Endothelial cell of umbilical vein (primary cell): Measurements from ENCODE around the gene KCTD13. TPM values are rescaled to one million over a fixed set of nuclear protein-coding genes. Genes with fewer than 3 reads are reported as not detected.
"Not testable (repeated sequence)": the region's sequence is repeated elsewhere in the genome, so short reads cannot be mapped to it uniquely, and the experiment has no call there.

Source experiments
- BruUV-seq: library from RNA; stranded (reverse); fragments of 400-500 nt; replicated peaks from 2 replicates; lab custom pipeline; 2021; lab: Mats Ljungman, UMichigan
- CTCF ChIA-PET: fragments of 300-600, 350-600 bp; sonication (Branson Sonifier 250); formaldehyde crosslinking; loops from one replicate; lab custom pipeline; 2021; ENCODE audit warnings: antibody characterized with exemption, inconsistent platforms; lab: Charles Lee
- POLR2A ChIA-PET: fragments of 300-600, 350-600 bp; sonication (Branson Sonifier 250); formaldehyde crosslinking; loops from one replicate; lab custom pipeline; 2021; ENCODE audit warnings: antibody characterized with exemption, inconsistent platforms; lab: Charles Lee
- DNase-seq: peaks from one replicate; pipeline ENCODE4 v3.0.0-alpha.2; 2011; ENCODE audit warnings: low read depth, low spot score
- FAIRE-seq: peaks from 2 replicates; lab custom pipeline; 2011; peaks lifted over from hg19 to GRCh38; lab: Jason Lieb, UNC
- H2AFZ ChIP-seq: 2 replicates; pipeline ENCODE4 v1.6.0; 2012; ENCODE audit warnings: low read depth, low read length, control low read depth, inconsistent platforms
- H3K27ac ChIP-seq: 2 replicates; pipeline ENCODE4 v1.5.1; 2011; ENCODE audit warnings: low read depth, mild to moderate bottlenecking, control low read depth, low read length, moderate library complexity; ENCODE audit not compliant: insufficient read depth
- H3K27me3 ChIP-seq, 2 experiments: 2 replicates each; pipeline versions ENCODE4 v1.6.0 to v1.6.1; 2011; ENCODE audit warnings: low read length in 2 of 2, mixed read lengths in 1 of 2; ENCODE audit not compliant: control insufficient read depth in 2 of 2, insufficient read depth in 2 of 2
- H3K36me3 ChIP-seq, 2 experiments: 2 replicates in 1 of 2; 3 replicates in 1 of 2; pipeline ENCODE4 v1.5.1; 2011; ENCODE audit warnings: low read length in 2 of 2, mild to moderate bottlenecking in 1 of 2, moderate library complexity in 1 of 2; ENCODE audit not compliant: control insufficient read depth in 2 of 2, insufficient read depth in 2 of 2; ENCODE audit errors: extremely low read depth in 1 of 2
- H3K4me1 ChIP-seq: 3 replicates; pipeline ENCODE4 v1.5.1; 2011; ENCODE audit warnings: mild to moderate bottlenecking, low read length; ENCODE audit not compliant: control insufficient read depth, insufficient read depth; ENCODE audit errors: extremely low read depth
- H3K4me2 ChIP-seq: 2 replicates; pipeline ENCODE4 v1.6.1; 2011; ENCODE audit warnings: low read length, control low read depth, mixed read lengths; ENCODE audit not compliant: insufficient read depth
- H3K4me3 ChIP-seq, 3 experiments: fragments of 200-600 bp in 1 of 3; sonication (generic), shearing (Covaris generic) in 1 of 3; replicated peaks in 1 of 3; 2 replicates each; pipeline ENCODE4 v1.5.1; 2011 to 2016; ENCODE audit warnings: control low read depth in 3 of 3, low read length in 3 of 3, mild to moderate bottlenecking in 2 of 3, inconsistent platforms in 1 of 3, low read depth in 1 of 3, moderate library complexity in 1 of 3; ENCODE audit not compliant: insufficient read depth in 1 of 3
- H3K79me2 ChIP-seq: 2 replicates; pipeline ENCODE4 v1.6.0; 2012; ENCODE audit warnings: low read length, inconsistent platforms; ENCODE audit not compliant: control insufficient read depth, insufficient read depth
- H3K9ac ChIP-seq: replicated peaks from 2 replicates; pipeline ENCODE3; 2011; ENCODE audit warnings: low read length, control low read depth; ENCODE audit not compliant: insufficient read depth; ENCODE audit errors: extremely low read depth
- H3K9me1 ChIP-seq: replicated peaks from 3 replicates; pipeline ENCODE4 v1.6.0; 2011; ENCODE audit warnings: mild to moderate bottlenecking, low read length; ENCODE audit not compliant: control insufficient read depth, insufficient read depth; ENCODE audit errors: extremely low read depth
- H3K9me3 ChIP-seq: replicated peaks from 2 replicates; pipeline ENCODE4 v1.5.1; 2012; ENCODE audit warnings: low read length, inconsistent platforms; ENCODE audit not compliant: control insufficient read depth, insufficient read depth
- H4K20me1 ChIP-seq: replicated peaks from 2 replicates; pipeline ENCODE3; 2011; ENCODE audit warnings: mild to moderate bottlenecking, low read length; ENCODE audit not compliant: control insufficient read depth, insufficient read depth; ENCODE audit errors: extremely low read depth
- EZH2 ChIP-seq: IDR thresholded peaks from 2 replicates; pipeline ENCODE4 v1.6.1; 2012; ENCODE audit warnings: borderline replicate concordance, low read depth, mild to moderate bottlenecking, moderate library complexity, low read length, inconsistent platforms; ENCODE audit not compliant: severe bottlenecking
- FOS ChIP-seq: IDR thresholded peaks from 2 replicates; pipeline ENCODE4 v1.6.1; 2011; ENCODE audit warnings: mild to moderate bottlenecking, low read length, moderate library complexity, borderline replicate concordance; ENCODE audit not compliant: insufficient read depth
- GATA2 ChIP-seq: IDR thresholded peaks from 2 replicates; pipeline ENCODE4 v1.7.0; 2011; ENCODE audit warnings: low read depth, mild to moderate bottlenecking, moderate library complexity, mixed read lengths, low read length; ENCODE audit not compliant: insufficient read length, insufficient read depth
- JUN ChIP-seq: IDR thresholded peaks from 2 replicates; pipeline ENCODE4 v1.6.1; 2011; ENCODE audit warnings: borderline replicate concordance, low read depth; ENCODE audit not compliant: insufficient read length, insufficient read depth
- MYC ChIP-seq: IDR thresholded peaks from one replicate; pipeline ENCODE4 v1.6.1; 2011; ENCODE audit warnings: mild to moderate bottlenecking, low read depth, low read length
- POLR2A ChIP-seq: IDR thresholded peaks from 2 replicates; pipeline ENCODE4 v1.6.1; 2012; ENCODE audit warnings: low read depth, mild to moderate bottlenecking, control low read depth, low read length
- POLR2AphosphoS5 ChIP-seq: IDR thresholded peaks from 2 replicates; pipeline ENCODE4 v1.6.1; 2012; ENCODE audit warnings: low read depth, mild to moderate bottlenecking, control low read depth, low read length, moderate library complexity; ENCODE audit not compliant: insufficient read depth
- dilution Hi-C: fragments of 300-500 bp; cut with MboI; formaldehyde crosslinking; loops from one replicate; pipeline ENCODE4 v1.15.0; 2019; ENCODE audit warnings: low sequenced_read_pairs; ENCODE audit not compliant: extremely low pct_ligation_motif_present
- intact Hi-C: fragments of 100-400 bp; cut with micrococcal nuclease; formaldehyde crosslinking; loops from one replicate; pipeline ENCODE4 v1.10.0; 2022
- polyA plus RNA-seq, 4 experiments: library from polyadenylated mRNA; depleted of rRNA in 3 of 4; stranded (reverse) in 3 of 4; unstranded in 1 of 4; fragments of >200 nt; gene quantifications; 2 replicates each; pipeline versions ENCODE4 v1.2.1 to v1.2.3, GENCODE V29; 2011 to 2012; ENCODE audit warnings: missing spikeins in 1 of 4
- total RNA-seq: library from RNA; stranded (reverse); gene quantifications from 2 replicates; pipeline ENCODE4 v1.2.3, GENCODE V29; 2021
- TF ChIP-seq, protein P1 (sequence below): IDR thresholded peaks from 2 replicates; pipeline ENCODE4 v1.6.1; 2011; ENCODE audit not compliant: insufficient read depth, insufficient read length
- TF ChIP-seq, protein P2 (sequence below), 2 donors: IDR thresholded peaks; 1 replicate in 1 of 2; 2 replicates in 1 of 2; pipeline ENCODE4 v1.5.1; 2011; ENCODE audit warnings: low read length in 2 of 2, mild to moderate bottlenecking in 2 of 2, moderate library complexity in 2 of 2, control low read depth in 1 of 2, inconsistent platforms in 1 of 2, low read depth in 1 of 2; ENCODE audit not compliant: insufficient read depth in 1 of 2; ENCODE audit errors: extremely low read depth in 1 of 2

KCTD13 gene
- total and polyA plus RNA-seq, 2 donors (not counting 3 experiments of a cell fraction or from before 2014, with no cell fraction given): 22.6 to 24.2 TPM

GRCh38 chr16:29871822-29872546 lies 54.0 kb downstream of the KCTD13 start:
- no peak for DNase-seq
- Histone ChIP-seq H4K20me1 (no peaks in the 10 kb centered on the region), H3K4me3 (no peak overlapping the region), H3K9ac (no peak overlapping the region), H2AFZ (no peak overlapping the region), H3K9me1 (no peaks in the 10 kb centered on the region), H3K4me2 (no peak overlapping the region), H3K4me1 (no peaks in the 10 kb centered on the region), H3K9me3 (no peaks in the 10 kb centered on the region), H3K36me3 (no peaks in the 10 kb centered on the region), H3K27me3 (peaks cover 11 to 13% of the 10 kb centered on the region in 2 experiments), H3K79me2 (no peaks in the 10 kb centered on the region), H3K27ac (no peak overlapping the region)
- POLR2A ChIA-PET: no interaction called here
- BruUV-seq: no TSS peak
- CTCF ChIA-PET: interaction anchor here (0.7 to 2.1 kb wide), 4 partner anchors 24 to 134 kb away, joined by 3 to 11 read pairs (median 4); no protein-coding TSS in a partner anchor
- TF ChIP-seq JUN (no peak), POLR2A (no peak), EZH2 (no peak), FOS (no peak), MYC (no peak), POLR2AphosphoS5 (no peak), GATA2 (no peak)
- TF ChIP-seq, protein P1, sequence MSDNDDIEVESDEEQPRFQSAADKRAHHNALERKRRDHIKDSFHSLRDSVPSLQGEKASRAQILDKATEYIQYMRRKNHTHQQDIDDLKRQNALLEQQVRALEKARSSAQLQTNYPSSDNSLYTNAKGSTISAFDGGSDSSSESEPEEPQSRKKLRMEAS: no peak
- TF ChIP-seq, protein P2, sequence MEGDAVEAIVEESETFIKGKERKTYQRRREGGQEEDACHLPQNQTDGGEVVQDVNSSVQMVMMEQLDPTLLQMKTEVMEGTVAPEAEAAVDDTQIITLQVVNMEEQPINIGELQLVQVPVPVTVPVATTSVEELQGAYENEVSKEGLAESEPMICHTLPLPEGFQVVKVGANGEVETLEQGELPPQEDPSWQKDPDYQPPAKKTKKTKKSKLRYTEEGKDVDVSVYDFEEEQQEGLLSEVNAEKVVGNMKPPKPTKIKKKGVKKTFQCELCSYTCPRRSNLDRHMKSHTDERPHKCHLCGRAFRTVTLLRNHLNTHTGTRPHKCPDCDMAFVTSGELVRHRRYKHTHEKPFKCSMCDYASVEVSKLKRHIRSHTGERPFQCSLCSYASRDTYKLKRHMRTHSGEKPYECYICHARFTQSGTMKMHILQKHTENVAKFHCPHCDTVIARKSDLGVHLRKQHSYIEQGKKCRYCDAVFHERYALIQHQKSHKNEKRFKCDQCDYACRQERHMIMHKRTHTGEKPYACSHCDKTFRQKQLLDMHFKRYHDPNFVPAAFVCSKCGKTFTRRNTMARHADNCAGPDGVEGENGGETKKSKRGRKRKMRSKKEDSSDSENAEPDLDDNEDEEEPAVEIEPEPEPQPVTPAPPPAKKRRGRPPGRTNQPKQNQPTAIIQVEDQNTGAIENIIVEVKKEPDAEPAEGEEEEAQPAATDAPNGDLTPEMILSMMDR (IDR thresholded peaks at IDR 0.05; ENCODE audit: extremely low read depth in 1 of 2, insufficient read depth in 1 of 2, low read depth in 1 of 2, low read length in 2 of 2): no peak
- no peak for FAIRE-seq
- dilution Hi-C loops (no loop called here), intact Hi-C loops (no loop called here)

DNA sequence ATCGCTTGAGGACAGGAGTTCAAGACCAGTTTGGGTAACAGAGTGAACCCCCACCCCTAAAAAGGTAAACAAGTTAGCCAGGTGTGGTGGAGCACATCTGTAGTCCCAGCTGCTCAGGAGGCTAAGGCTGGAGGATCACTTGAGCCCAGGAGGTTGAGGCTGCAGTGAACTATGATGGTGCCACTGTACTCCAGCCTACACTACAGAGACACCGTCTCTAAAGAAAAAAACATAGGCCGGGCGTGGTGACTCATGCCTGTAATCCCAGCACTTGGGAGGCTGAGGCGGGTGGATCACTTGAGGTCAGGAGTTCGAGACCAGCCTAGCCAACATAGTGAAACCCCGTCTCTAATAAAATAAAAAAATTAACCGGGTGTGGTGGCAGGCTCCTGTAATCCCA lies 57.0 kb downstream of the KCTD13 start:
- POLR2A ChIA-PET, DNase-seq, BruUV-seq, H3K27ac ChIP-seq, H3K27me3 ChIP-seq, H3K4me1 ChIP-seq, H3K9ac ChIP-seq, FAIRE-seq, H4K20me1 ChIP-seq, intact Hi-C loops, H3K36me3 ChIP-seq, H3K4me2 ChIP-seq, H3K9me3 ChIP-seq, H3K9me1 ChIP-seq, dilution Hi-C loops, H2AFZ ChIP-seq, H3K79me2 ChIP-seq, H3K4me3 ChIP-seq: not testable (repeated sequence)
- CTCF ChIA-PET: interaction anchor here (2.0 kb wide), 1 partner anchor 21 kb away, joined by 8 read pairs; no protein-coding TSS in a partner anchor
